Spinal cord (tissue), 10 donors: ENCODE results near the gene CCT2. TPM values are rescaled to one million over a fixed set of nuclear protein-coding genes. Genes with fewer than 3 reads are reported as not detected.
"Not testable (repeated sequence)": the region's sequence is repeated elsewhere in the genome, so short reads cannot be mapped to it uniquely, and the experiment has no call there.

Source experiments
- DNase-seq, 6 donors: peaks; one replicate each; pipeline versions ENCODE4 v3.0.0 to v3.0.0-alpha.2; 2013 to 2015; ENCODE audit warnings: low spot score in 6 of 6, low read depth in 4 of 6
- H3K27ac ChIP-seq: one replicate; pipeline ENCODE4 v1.5.1; 2013; ENCODE audit warnings: low read depth, low read length, control low read depth
- H3K27me3 ChIP-seq: one replicate; pipeline ENCODE4 v1.6.1; 2013; ENCODE audit warnings: low read length; ENCODE audit not compliant: control insufficient read depth, insufficient read depth
- H3K36me3 ChIP-seq: one replicate; pipeline ENCODE4 v1.6.1; 2013; ENCODE audit warnings: low read length; ENCODE audit not compliant: control insufficient read depth, insufficient read depth
- H3K4me1 ChIP-seq: one replicate; pipeline ENCODE4 v1.6.1; 2013; ENCODE audit warnings: low read length; ENCODE audit not compliant: control insufficient read depth, insufficient read depth
- H3K4me3 ChIP-seq: one replicate; pipeline ENCODE4 v1.5.1; 2013; ENCODE audit warnings: low read depth, low read length, control low read depth
- H3K9me3 ChIP-seq: one replicate; pipeline ENCODE4 v1.6.1; 2013; ENCODE audit warnings: low read length; ENCODE audit not compliant: control insufficient read depth, insufficient read depth
- WGBS: methylation state at CpG from one replicate; pipeline ENCODE4 v1.1.5; 2013; ENCODE audit warnings: missing lambda C conversion rate; ENCODE audit not compliant: insufficient coverage; 5-methylcytosine and 5-hydroxymethylcytosine counted together
- polyA plus RNA-seq, 2 donors: library from polyadenylated mRNA; unstranded; fragments of 120-200 nt; gene quantifications; one replicate each; pipeline ENCODE4 v1.2.1, GENCODE V29; 2013; ENCODE audit not compliant: insufficient read length in 2 of 2
- total RNA-seq, 2 donors: library from RNA; depleted of rRNA in 1 of 2; stranded (reverse); fragments of 120-200 nt in 1 of 2; fragments of >200 nt in 1 of 2; gene quantifications; one replicate each; pipeline versions ENCODE4 v1.2.3 to v1.2.4, GENCODE V29; 2013 to 2014
- donor health status: healthy.

CCT2 gene
- total and polyA plus RNA-seq, 4 donors: 207 to 220 (median 208) TPM

GRCh38 chr12:69604275-69604674 lies 19.0 kb downstream of the CCT2 start:
- H3K4me1 ChIP-seq, H3K9me3 ChIP-seq, H3K27ac ChIP-seq, DNase-seq, H3K4me3 ChIP-seq, H3K27me3 ChIP-seq: not testable (repeated sequence)
- WGBS: no CpG with 5 or more reads among the region's 3 CpGs
- H3K36me3 ChIP-seq: peaks cover 19% of the 10 kb centered on the region

GRCh38 chr12:69608114-69608513 lies 22.9 kb downstream of the CCT2 start:
- H3K27me3 ChIP-seq: no peaks in the 10 kb centered on the region
- H3K4me1 ChIP-seq: no peaks in the 10 kb centered on the region
- WGBS: no CpG with 5 or more reads among the region's 2 CpGs
- no peak for DNase-seq
- no peaks in the 10 kb centered on the region for H3K9me3 ChIP-seq
- H3K36me3 ChIP-seq: no peaks in the 10 kb centered on the region
- no peak overlapping the region for H3K27ac ChIP-seq
- H3K4me3 ChIP-seq: no peak overlapping the region

DNA sequence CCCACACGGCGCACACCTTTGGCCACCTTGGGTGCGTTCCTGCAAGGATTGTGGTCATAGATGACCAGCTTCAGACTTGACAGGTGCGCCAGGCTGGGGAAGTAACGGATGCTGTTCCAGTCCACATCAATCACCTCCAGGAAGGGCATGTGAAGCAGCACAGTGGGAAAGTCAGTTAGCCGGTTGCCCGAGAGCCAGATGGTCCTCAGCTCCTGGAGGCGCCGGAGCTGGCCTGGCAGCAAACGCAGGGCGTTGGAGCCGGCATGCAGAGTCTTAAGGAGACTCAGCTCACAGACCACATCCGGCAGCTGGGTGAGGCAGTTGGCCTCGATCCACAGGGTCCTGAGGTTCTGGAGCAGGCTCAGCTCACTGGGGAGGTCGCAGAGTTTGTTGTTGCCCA lies 24.9 kb downstream of the CCT2 start:
- Histone ChIP-seq H3K27ac (no peak overlapping the region), H3K27me3 (no peaks in the 10 kb centered on the region), H3K4me3 (no peak overlapping the region), H3K9me3 (no peaks in the 10 kb centered on the region), H3K36me3 (no peaks in the 10 kb centered on the region), H3K4me1 (no peaks in the 10 kb centered on the region)
- DNase-seq: no peak
- 94% methylated on average over 14 of the region's 15 CpGs for WGBS

DNA sequence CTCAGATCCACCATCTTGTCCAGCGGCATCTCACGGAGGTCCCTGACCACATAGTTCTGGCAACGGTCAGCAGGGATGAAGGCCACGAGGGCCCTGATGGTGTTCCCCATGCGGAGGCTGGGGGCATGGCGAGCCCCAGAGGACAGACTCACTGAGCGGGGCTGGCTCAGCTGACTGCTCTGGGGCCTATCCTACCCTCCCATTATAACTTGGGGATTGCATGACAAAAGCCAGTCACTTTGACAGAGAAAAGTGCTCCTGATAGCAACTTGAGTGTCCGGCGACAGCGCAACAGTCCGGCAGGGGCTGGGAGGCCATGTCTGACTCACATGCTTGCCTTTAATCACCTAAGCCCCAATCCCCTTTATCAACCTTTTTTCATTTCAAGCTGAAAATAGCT lies 25.5 kb downstream of the CCT2 start, which contains the start of gene LRRC10:
Gene LRRC10 (minus strand): TSS at position 179 of the 400 bp plus-strand sequence. CDS start 69 bp downstream, at position 110.
- H3K9me3 ChIP-seq: no peaks in the 10 kb centered on the region
- no peaks in the 10 kb centered on the region for H3K27me3 ChIP-seq
- no peaks in the 10 kb centered on the region for H3K36me3 ChIP-seq
- H3K27ac ChIP-seq: no peak within 1 kb of the TSS
- H3K4me3 ChIP-seq: no peak within 1 kb of the TSS
- H3K4me1 ChIP-seq: no peaks in the 10 kb centered on the region
- DNase-seq: no peak
- 95% methylated on average over 11 of the region's 11 CpGs for WGBS

DNA sequence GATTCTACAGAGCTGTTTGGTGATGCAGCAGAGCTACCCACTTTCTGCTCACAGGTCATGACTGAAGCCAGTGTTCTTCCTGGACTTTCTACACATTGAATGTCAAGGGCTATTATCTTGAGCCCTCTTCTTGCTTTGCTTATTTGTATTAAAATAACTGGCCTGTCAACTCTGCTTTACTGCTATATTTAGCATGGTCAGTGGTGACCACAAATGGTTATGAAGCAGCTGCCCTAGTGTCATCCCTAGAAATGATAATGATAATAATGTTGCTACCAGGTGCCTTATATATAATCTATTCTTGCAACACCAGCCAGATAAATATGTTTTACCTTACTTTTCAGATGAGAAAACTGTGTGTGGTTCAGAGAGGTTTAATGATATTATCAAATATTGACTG lies 28.1 kb downstream of the CCT2 start:
- Histone ChIP-seq H3K4me3 (no peak overlapping the region), H3K27ac (no peak overlapping the region), H3K27me3 (no peaks in the 10 kb centered on the region), H3K4me1 (no peaks in the 10 kb centered on the region), H3K9me3 (no peaks in the 10 kb centered on the region), H3K36me3 (no peaks in the 10 kb centered on the region)
- DNase-seq: no peak

- 74% methylated on average over 10 of the region's 14 CpGs for WGBS
- H3K4me3 ChIP-seq: no peak overlapping the region
These were observed 30.8 kb downstream of the CCT2 start for GRCh38 chr12:69616025-69616424.

GRCh38 chr12:69619050-69619449 lies 33.8 kb downstream of the CCT2 start:
- DNase-seq: peak in 2 of 6 donors; percentile 15 to 69
- no peaks in the 10 kb centered on the region for H3K27me3 ChIP-seq
- H3K27ac ChIP-seq: no peak overlapping the region
- no peak overlapping the region for H3K4me3 ChIP-seq
- no peaks in the 10 kb centered on the region for H3K9me3 ChIP-seq
- H3K4me1 ChIP-seq: no peaks in the 10 kb centered on the region
- 33% methylated on average over 2 of the region's 6 CpGs for WGBS
- H3K36me3 ChIP-seq: no peaks in the 10 kb centered on the region

More at GRCh38 chr12:69616025-69616424, 30.8 kb downstream of the CCT2 start:
- Histone ChIP-seq H3K36me3 (no peaks in the 10 kb centered on the region), H3K27me3 (no peaks in the 10 kb centered on the region), H3K9me3 (no peaks in the 10 kb centered on the region), H3K27ac (no peak overlapping the region), H3K4me1 (no peaks in the 10 kb centered on the region)
- no peak for DNase-seq

- no peak overlapping the region for H3K4me3 ChIP-seq
- H3K27ac ChIP-seq: no peak overlapping the region
- H3K4me1 ChIP-seq: no peaks in the 10 kb centered on the region
- DNase-seq: no peak
- no peaks in the 10 kb centered on the region for H3K27me3 ChIP-seq
- no peaks in the 10 kb centered on the region for H3K36me3 ChIP-seq
- WGBS: 80% methylated on average over 1 of the region's 4 CpGs
- H3K9me3 ChIP-seq: no peaks in the 10 kb centered on the region
These were observed 34.8 kb downstream of the CCT2 start for GRCh38 chr12:69620077-69620476.

DNA sequence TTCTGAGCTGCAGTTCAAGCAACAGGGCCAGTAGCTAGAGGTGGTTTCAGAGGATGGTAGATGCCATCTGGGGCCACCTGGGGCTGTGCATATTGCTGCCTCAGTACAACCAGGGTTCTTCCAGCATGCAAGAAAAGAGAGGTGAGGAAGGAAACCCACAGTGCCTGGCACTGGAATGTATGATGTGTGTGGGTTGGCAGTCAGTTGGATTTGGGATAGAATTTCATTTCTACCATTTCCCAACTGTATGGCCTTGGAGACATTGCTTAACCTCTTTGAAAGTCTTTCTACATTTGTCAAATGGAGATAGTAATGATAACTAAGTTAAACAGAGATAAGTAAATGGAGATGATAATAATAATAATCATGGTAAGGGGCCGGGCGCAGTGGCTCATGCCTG lies 35.7 kb downstream of the CCT2 start:
- DNase-seq: no peak
- Histone ChIP-seq H3K27me3 (no peaks in the 10 kb centered on the region), H3K36me3 (no peaks in the 10 kb centered on the region), H3K4me1 (no peaks in the 10 kb centered on the region), H3K27ac (no peak overlapping the region), H3K4me3 (no peak overlapping the region), H3K9me3 (no peaks in the 10 kb centered on the region)
- 95% methylated on average over 2 of the region's 2 CpGs for WGBS

- Histone ChIP-seq H3K27ac (no peak overlapping the region), H3K4me3 (no peak overlapping the region), H3K36me3 (no peaks in the 10 kb centered on the region), H3K9me3 (no peaks in the 10 kb centered on the region), H3K4me1 (no peaks in the 10 kb centered on the region), H3K27me3 (no peaks in the 10 kb centered on the region)
- no peak for DNase-seq
- WGBS: 100% methylated on average over 1 of the region's 2 CpGs
These were observed 36.3 kb downstream of the CCT2 start for GRCh38 chr12:69621551-69621950.
